Muscle layer of colon (tissue), 2 donors: Measurements from ENCODE around the gene TLE1.

Source experiments
- H3K27ac ChIP-seq: one replicate; pipeline ENCODE4 v1.7.0; 2013; ENCODE audit warnings: low read depth, mild to moderate bottlenecking, low read length, moderate library complexity
- H3K27me3 ChIP-seq, 2 donors: one replicate each; pipeline ENCODE4 v1.7.0; 2013; ENCODE audit warnings: low read length in 2 of 2, mild to moderate bottlenecking in 2 of 2; ENCODE audit not compliant: insufficient read depth in 2 of 2, control insufficient read depth in 1 of 2
- H3K36me3 ChIP-seq: one replicate; pipeline ENCODE4 v1.7.0; 2013; ENCODE audit warnings: mild to moderate bottlenecking, low read length; ENCODE audit not compliant: insufficient read depth
- H3K4me1 ChIP-seq: one replicate; pipeline ENCODE4 v1.7.0; 2013; ENCODE audit warnings: mild to moderate bottlenecking, low read length; ENCODE audit not compliant: insufficient read depth
- H3K4me3 ChIP-seq, 2 donors: one replicate each; pipeline ENCODE4 v1.7.0; 2013; ENCODE audit warnings: low read length in 2 of 2, low read depth in 1 of 2, mild to moderate bottlenecking in 1 of 2, moderate library complexity in 1 of 2
- H3K9ac ChIP-seq: one replicate; pipeline ENCODE4 v1.7.0; 2013; ENCODE audit warnings: low read length
- H3K9me3 ChIP-seq: one replicate; pipeline ENCODE4 v1.7.0; 2013; ENCODE audit warnings: mild to moderate bottlenecking, low read length
- donor health status: abdominal sarcoma.
- donor health status: Adenocarcinoma of cecum.

Gene TLE1

DNA sequence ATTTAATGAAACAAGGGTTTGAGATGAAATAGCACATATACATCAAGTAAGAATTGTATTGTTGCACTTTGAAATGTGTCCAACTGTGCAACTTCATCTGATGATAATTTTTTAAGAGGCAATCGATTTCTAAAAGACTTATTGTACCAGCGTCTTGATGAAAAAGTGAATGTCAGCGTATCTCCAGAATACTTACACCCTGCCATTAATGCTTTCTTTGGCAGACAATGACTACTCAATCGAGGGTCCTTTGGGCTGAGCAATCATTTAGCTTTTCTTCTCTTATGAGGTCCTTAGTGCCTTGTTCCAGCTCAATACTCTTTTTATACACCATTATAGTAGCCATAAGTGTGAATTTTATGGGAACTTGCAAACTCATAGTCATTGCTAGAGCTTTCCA, 4.7 kb downstream of the TLE1 start:
- H3K4me1 ChIP-seq, result peaks cover 55% of the 10 kb centered on the region
- no peaks in the 10 kb centered on the region for H3K27me3 ChIP-seq
- H3K4me3 ChIP-seq, result peak overlapping the region in 1 of 2 donors; percentile 6
- peak overlapping the region; percentile 1 for H3K9ac ChIP-seq
- H3K36me3 ChIP-seq, result peaks cover 26% of the 10 kb centered on the region
- H3K9me3 ChIP-seq, result no peaks in the 10 kb centered on the region
- H3K27ac ChIP-seq, result no peak overlapping the region

DNA sequence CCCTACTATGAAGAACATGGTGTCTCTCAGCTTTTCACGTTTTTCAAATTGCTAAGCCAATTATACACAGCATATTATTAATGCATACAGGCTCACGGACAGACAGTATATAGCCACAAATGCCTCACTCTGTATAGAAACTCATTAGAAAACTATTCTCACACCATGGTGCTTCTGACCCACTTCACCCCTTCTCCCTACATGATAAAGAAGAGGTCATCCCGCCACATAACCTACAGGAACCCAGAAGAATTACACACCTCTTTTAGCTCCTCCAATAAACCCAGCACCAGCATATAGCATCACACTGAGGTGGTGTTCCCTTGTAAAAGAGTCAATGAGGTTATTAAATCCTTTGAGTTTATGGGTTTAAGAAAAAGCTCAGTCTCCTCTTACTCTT, 5.6 kb downstream of the TLE1 start:
- Histone ChIP-seq H3K36me3 (peaks cover 26% of the 10 kb centered on the region), H3K4me1 (peaks cover 61% of the 10 kb centered on the region), H3K4me3 (no peak overlapping the region), H3K9ac (no peak overlapping the region), H3K9me3 (no peaks in the 10 kb centered on the region), H3K27me3 (no peaks in the 10 kb centered on the region), H3K27ac (no peak overlapping the region)

DNA sequence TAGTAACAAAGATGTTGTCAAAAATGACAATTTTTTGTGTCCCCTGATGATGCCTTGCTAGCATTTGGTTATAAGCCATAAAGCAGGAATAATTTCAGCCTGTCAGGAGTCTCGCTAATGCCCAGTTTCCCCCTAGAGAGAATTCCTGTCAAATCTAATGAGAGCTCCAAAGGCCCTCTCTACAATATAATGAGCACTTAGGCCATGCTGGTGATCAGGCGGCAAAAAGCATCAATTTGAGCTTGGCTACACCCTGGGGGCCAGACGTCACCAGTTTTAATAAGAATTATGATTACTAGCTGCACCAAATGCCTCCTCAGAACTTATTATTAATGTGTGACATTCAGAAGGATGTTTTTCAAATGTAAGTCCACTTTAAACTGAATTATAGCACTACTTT, 6.1 kb downstream of the TLE1 start:
- Histone ChIP-seq H3K9ac (no peak overlapping the region), H3K4me3 (peak overlapping the region in 1 of 2 donors; percentile 15), H3K4me1 (peaks cover 61% of the 10 kb centered on the region), H3K27me3 (no peaks in the 10 kb centered on the region), H3K36me3 (peaks cover 26% of the 10 kb centered on the region), H3K27ac (no peak overlapping the region), H3K9me3 (no peaks in the 10 kb centered on the region)

DNA sequence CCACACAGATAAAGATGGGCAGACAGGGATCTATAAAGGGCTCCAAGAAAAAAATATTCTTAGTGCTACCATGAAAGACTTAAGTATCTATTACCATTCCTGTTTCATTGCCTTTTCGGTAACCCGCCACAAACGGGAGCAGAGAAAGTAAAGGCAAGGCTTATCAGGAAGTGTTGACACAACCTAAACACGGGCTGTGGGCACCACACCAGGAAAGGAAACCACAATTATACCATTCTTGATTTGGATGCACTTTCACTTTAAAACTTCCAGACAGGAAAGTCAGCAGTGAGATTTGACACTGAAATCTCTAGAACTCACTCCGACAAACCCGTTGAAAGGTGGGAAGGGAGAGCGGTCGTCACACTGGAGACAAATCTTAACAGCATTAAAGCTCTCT, 6.5 kb downstream of the TLE1 start:
- peaks cover 26% of the 10 kb centered on the region for H3K36me3 ChIP-seq
- no peak overlapping the region for H3K9ac ChIP-seq
- peak overlapping the region in 1 of 2 donors; percentile 15 for H3K4me3 ChIP-seq
- no peaks in the 10 kb centered on the region for H3K9me3 ChIP-seq
- no peaks in the 10 kb centered on the region for H3K27me3 ChIP-seq
- H3K4me1 ChIP-seq, result peaks cover 61% of the 10 kb centered on the region
- H3K27ac ChIP-seq, result no peak overlapping the region

DNA sequence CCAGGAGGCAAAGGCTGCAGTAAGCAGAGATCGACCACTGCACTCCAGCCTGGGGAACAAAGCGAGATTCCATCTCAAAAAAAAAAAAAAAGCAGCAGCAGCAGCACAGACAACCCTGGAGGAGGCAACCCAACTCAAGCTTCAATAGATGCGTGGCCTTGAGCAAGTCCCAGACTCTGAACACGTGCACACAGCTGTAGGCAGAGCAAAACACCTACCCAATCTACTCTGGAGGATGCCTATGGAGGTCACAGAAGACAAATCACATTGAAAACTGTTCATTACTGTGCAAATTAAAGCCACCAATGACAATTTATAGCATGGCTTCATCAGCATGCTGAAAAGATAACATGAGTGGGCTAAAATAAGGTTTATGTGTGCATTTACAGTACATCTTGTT, 7.2 kb downstream of the TLE1 start:
- peaks cover 26% of the 10 kb centered on the region for H3K36me3 ChIP-seq
- no peaks in the 10 kb centered on the region for H3K27me3 ChIP-seq
- no peak overlapping the region for H3K27ac ChIP-seq
- no peaks in the 10 kb centered on the region for H3K9me3 ChIP-seq
- H3K4me3 ChIP-seq, result no peak overlapping the region
- no peak overlapping the region for H3K9ac ChIP-seq
- H3K4me1 ChIP-seq, result peaks cover 61% of the 10 kb centered on the region

DNA sequence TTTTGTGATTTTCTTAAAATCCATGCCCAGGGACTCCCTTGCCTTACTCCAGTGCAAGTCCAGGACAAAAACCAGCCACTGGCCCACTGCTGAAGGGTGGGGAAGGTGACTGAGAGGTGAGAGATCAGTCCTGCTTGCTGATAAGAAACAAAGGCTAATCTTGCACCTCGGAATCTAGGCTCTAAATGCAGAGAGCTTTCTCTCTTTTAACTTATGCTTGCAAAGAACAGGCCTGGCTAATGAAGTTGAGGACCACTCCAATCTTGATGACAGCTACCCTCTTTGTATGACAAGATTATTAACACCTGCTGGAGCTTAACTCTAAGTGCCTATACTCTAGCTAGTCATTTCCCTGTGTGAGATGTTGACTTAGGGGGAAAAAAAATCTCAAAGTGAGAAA, 8.8 kb downstream of the TLE1 start:
- Histone ChIP-seq H3K9ac (no peak overlapping the region), H3K9me3 (no peaks in the 10 kb centered on the region), H3K4me1 (peaks cover 52% of the 10 kb centered on the region), H3K27ac (no peak overlapping the region), H3K27me3 (no peaks in the 10 kb centered on the region), H3K36me3 (peaks cover 26% of the 10 kb centered on the region), H3K4me3 (no peak overlapping the region)

DNA sequence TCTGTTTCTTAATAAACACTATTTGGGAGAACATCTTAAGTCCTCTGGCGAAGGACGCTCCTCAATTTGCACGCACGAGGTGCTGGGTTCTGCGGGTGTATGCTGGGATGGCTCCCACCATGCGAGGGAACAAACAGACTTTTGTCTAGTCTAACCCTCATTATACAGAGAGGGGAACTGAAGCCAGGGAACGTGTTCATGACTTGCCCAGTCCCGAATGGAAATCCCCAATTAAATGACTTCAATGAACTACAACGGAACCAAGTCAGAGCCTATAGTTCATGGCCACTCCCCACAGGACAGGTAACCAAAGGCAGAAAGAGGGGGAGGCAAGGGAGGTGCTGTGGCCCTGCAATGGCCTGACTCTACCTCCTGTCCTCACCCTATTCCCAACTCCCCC, 9.3 kb downstream of the TLE1 start:
- H3K4me1 ChIP-seq, result peaks cover 47% of the 10 kb centered on the region

DNA sequence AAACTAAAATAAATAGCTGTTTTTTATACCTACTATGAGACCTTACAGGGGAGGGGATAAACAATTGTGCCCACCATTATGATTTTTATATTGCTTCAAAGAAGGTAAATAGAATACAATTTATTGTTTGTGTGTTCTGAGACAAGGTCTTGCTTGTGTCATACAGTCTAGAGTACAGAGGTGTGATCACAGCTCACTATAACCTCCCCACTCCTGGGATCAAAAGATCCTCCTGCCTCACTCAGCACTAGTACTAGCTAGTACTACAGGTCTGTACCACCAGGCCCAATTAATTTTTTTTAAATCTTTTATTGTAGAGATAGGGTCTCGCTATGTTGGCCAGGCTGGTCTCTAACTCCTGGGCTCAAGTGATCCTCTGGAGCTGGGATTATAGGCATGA, 11.3 kb downstream of the TLE1 start:
- no peaks in the 10 kb centered on the region for H3K9me3 ChIP-seq
- H3K4me1 ChIP-seq, result peaks cover 28% of the 10 kb centered on the region
- no peaks in the 10 kb centered on the region for H3K27me3 ChIP-seq
- no peak overlapping the region for H3K27ac ChIP-seq
- no peak overlapping the region for H3K9ac ChIP-seq
- peaks cover 2% of the 10 kb centered on the region for H3K36me3 ChIP-seq
- no peak overlapping the region for H3K4me3 ChIP-seq

More for the DNA sequence above, 9.3 kb downstream of the TLE1 start:
- H3K27ac ChIP-seq, result no peak overlapping the region
- no peak overlapping the region for H3K4me3 ChIP-seq
- H3K36me3 ChIP-seq, result peaks cover 21% of the 10 kb centered on the region
- no peaks in the 10 kb centered on the region for H3K27me3 ChIP-seq
- no peaks in the 10 kb centered on the region for H3K9me3 ChIP-seq
- H3K9ac ChIP-seq, result no peak overlapping the region

DNA sequence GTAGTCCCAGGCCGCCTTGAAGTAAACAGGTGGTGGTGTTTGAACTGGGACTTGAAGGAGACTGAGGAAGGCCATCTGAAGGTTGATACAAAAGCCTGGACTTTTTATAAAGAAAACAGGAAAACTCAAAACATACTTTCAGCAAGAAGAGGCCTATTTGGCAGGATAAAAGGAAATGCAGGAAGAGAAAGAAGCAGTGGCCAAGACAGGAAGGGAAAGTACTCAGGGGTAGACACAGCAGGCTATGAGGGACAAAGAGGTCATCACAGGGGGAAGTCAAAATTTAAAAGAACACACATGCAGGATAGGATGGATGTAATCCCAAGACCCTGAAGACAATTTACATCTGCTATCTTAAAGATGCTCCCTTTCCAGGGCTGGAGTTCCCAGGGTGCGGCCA, 13.0 kb downstream of the TLE1 start:
- no peak overlapping the region for H3K4me3 ChIP-seq
- H3K27ac ChIP-seq, result no peak overlapping the region
- H3K27me3 ChIP-seq, result no peaks in the 10 kb centered on the region
- H3K9ac ChIP-seq, result no peak overlapping the region
- H3K9me3 ChIP-seq, result no peaks in the 10 kb centered on the region
- H3K4me1 ChIP-seq, result peaks cover 32% of the 10 kb centered on the region
- no peaks in the 10 kb centered on the region for H3K36me3 ChIP-seq

DNA sequence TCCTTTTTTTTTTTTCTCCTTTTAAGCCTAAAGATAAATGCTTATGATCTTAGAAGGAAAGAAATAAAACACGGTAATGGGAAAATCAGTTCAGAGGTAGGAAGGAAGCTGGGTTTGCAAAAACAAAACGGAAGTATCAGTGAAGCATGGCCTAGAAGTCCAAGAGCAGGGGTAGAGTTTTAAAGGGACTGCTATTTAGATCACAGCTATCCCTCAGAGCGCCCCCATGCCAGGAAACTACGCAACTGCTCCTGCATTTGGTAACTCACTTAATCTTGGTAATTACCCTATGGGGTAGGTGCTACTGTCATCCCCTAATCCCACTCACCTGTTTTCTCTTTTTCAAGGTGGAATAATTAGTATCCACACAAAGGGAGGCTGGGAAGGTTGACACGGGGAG, 16.0 kb downstream of the TLE1 start:
- Histone ChIP-seq H3K27me3 (no peaks in the 10 kb centered on the region), H3K9me3 (no peaks in the 10 kb centered on the region), H3K4me3 (no peak overlapping the region), H3K27ac (no peak overlapping the region), H3K9ac (no peak overlapping the region), H3K4me1 (peaks cover 31% of the 10 kb centered on the region), H3K36me3 (no peaks in the 10 kb centered on the region)

DNA sequence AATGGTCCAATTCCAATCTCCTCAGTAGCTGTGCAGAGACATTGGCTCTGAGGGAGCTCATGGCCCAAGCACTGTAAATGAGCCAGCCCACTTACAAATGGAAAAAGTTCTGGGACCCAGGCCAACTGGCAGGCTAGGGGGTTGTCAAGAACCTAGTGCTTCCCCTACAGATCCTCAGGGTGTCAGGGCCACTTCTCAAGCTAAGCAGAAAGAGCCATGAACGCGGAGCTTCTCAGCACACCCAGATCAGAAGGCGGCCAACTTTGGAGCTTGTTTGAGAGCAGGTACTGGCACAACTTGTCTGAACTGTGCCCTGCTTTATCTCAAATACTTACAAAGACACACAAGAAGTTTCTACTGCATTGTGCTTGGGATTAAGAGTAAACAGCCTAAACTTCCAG, 17.5 kb downstream of the TLE1 start:
- H3K36me3 ChIP-seq, result no peaks in the 10 kb centered on the region
- no peaks in the 10 kb centered on the region for H3K9me3 ChIP-seq
- peaks cover 31% of the 10 kb centered on the region for H3K4me1 ChIP-seq
- H3K27me3 ChIP-seq, result no peaks in the 10 kb centered on the region
- H3K9ac ChIP-seq, result no peak overlapping the region
- H3K27ac ChIP-seq, result no peak overlapping the region
- H3K4me3 ChIP-seq, result no peak overlapping the region

DNA sequence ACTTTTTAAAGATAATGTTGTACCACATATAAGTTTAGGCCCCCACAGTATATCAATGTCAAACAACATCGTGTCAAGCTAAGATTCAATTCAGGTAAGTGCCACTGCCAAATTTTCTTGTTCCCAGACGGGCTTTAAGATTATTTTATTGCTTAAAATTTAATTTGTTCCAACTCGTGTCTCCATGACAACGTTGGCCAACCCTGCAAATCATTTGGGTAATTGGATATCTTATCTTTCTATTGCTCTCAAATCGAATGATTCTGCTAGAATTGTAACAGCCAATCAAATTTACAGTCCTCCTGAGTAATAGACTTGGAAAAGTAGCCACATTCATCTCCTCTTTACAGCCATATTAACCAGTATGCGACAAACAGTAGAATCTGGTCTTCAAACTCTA, 19.5 kb downstream of the TLE1 start:
- H3K27me3 ChIP-seq, result no peaks in the 10 kb centered on the region
- no peak overlapping the region for H3K9ac ChIP-seq
- no peaks in the 10 kb centered on the region for H3K9me3 ChIP-seq
- no peak overlapping the region for H3K4me3 ChIP-seq
- H3K27ac ChIP-seq, result no peak overlapping the region
- peaks cover 47% of the 10 kb centered on the region for H3K4me1 ChIP-seq
- H3K36me3 ChIP-seq, result no peaks in the 10 kb centered on the region
